GM12892 (cell line): ENCODE measurements around the gene DTWD2.
A peak's percentile ranks its signal among the peaks of the same experiment; 100 is the strongest.
"Not testable (repeated sequence)": the region's sequence is repeated elsewhere in the genome, so short reads cannot be mapped to it uniquely, and the experiment has no call there.

Experiments used
- DNase-seq: peaks from one replicate; pipeline ENCODE4 v3.0.0; 2011; ENCODE audit not compliant: insufficient read length
- FAIRE-seq: peaks from 2 replicates; lab custom pipeline; 2011; peaks lifted over from hg19 to GRCh38; lab: Jason Lieb, UNC
- POLR2A ChIP-seq: IDR thresholded peaks from 2 replicates; pipeline ENCODE4 v1.6.1; 2011; ENCODE audit warnings: low read depth, low read length, control low read depth
- POLR2AphosphoS5 ChIP-seq: IDR thresholded peaks from 2 replicates; pipeline ENCODE4 v1.6.1; 2011; ENCODE audit warnings: low read depth, low read length, control low read depth
- TAF1 ChIP-seq: IDR thresholded peaks from 2 replicates; pipeline ENCODE4 v1.6.1; 2011; ENCODE audit warnings: low read depth, mild to moderate bottlenecking, control low read depth, low read length, borderline replicate concordance

DTWD2 gene

GRCh38 chr5:118963169-118963568 is 25.2 kb downstream of the DTWD2 start:
- FAIRE-seq (no peak), DNase-seq (no peak)
- TF ChIP-seq POLR2A = no peak

DNA sequence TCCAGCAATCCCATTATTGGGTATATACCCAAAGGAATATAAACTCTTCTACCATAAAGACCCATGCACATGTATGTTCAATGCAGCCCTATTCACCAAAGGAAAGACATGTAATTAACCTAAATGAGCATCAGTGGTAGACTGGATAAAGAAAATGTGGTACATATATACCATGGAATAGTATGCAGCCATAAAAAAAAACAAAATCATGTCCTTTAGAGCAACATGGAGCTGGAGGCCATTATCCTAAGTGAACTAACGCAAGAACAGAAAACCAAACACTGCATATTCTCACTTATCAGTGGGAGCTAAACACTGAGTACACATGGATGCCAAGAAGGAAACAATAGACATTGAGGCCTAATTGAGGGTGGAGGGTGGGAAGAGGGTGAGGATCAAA is 27.8 kb downstream of the DTWD2 start:
- no peak for DNase-seq
- peak; percentile 53 for FAIRE-seq
- TF ChIP-seq POLR2AphosphoS5 (no peak), TAF1 (no peak), POLR2A (no peak)

GRCh38 chr5:118956727-118957126 is 31.6 kb downstream of the DTWD2 start:
- no peak for TF ChIP-seq POLR2AphosphoS5
- no peak for TF ChIP-seq TAF1
- no peak for TF ChIP-seq POLR2A
- no peak for FAIRE-seq
- DNase-seq = no peak

GRCh38 chr5:118953652-118954005 is 34.7 kb downstream of the DTWD2 start:
- FAIRE-seq (peak; percentile 21), DNase-seq (no peak)
- TF ChIP-seq TAF1 = no peak
- no peak for TF ChIP-seq POLR2A
- no peak for TF ChIP-seq POLR2AphosphoS5

DNA sequence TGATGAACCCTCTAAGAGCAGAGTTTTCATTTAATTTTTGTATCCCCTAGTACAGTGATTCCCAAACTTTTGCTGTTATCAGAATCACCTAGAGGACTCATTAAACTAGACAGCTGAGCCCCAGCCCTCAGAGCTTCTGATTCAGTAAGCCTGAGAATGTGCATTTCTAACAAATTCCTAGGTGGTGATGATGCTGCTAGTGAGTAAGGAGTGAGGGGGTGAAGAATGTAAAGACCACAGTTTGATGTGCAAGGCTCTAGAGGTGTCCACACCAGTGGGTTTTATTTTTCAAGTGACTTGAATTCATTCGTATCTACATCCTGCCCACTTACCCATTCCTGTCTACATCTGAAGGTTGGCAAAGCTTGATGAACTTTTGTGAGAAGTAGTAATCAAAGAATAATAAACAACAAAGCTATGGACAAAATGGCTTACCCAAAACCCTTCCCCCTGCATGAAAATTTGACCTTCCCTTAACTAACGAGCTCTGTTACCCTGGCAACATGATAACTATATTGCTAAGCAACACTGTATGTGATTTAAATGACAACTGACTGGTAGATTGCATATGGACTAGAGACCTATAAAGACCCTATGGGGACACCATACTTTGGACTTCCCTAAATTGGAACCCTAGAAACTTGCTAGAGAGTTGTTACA is 35.2 kb downstream of the DTWD2 start:
- TF ChIP-seq POLR2A = no peak
- no peak for TF ChIP-seq POLR2AphosphoS5
- TF ChIP-seq TAF1 = no peak
- FAIRE-seq = no peak
- DNase-seq = no peak

DNA sequence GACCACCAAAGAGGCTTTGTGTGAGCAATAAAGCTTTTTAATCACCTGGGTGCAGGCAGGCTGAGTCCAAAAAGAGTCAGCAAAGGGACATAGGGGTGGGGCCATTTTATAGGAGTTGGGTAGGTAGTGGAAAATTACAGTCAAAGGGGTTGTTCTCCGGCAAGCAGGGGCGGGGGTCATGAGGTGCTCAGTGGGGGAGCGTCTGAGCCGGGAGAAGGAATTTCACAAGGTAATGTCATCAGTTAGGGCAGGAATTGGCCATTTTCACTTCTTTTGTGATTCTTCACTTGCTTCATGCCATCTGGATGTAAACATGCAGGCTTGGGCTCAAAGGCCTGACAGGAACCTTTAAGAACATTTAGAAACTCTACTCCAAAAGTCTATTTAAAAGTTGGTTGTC is 36.0 kb downstream of the DTWD2 start:
- not testable (repeated sequence) for DNase-seq

DNA sequence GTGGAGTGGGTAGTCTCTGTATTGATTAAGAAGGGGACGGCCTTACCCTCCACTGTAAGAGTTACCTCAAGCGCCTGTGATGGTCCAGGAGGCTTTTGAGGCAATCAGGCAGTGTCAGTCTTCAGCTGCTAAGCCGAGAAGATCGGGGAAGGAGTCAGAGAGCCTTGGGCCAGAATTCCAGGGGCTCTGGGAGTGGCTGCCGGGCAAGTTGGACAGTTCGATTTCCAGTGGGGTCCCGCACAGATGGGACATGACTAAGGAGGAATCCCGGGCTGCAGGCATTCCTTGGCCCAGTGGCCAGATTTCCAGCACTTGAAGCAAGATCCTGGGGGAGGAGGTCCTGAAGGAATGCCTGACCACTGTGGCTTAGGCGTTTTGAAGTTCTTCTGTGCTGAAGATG is 38.0 kb downstream of the DTWD2 start:
- FAIRE-seq, DNase-seq: not testable (repeated sequence)

More for the DNA sequence above, 36.0 kb downstream of the DTWD2 start:
- FAIRE-seq = not testable (repeated sequence)

DNA sequence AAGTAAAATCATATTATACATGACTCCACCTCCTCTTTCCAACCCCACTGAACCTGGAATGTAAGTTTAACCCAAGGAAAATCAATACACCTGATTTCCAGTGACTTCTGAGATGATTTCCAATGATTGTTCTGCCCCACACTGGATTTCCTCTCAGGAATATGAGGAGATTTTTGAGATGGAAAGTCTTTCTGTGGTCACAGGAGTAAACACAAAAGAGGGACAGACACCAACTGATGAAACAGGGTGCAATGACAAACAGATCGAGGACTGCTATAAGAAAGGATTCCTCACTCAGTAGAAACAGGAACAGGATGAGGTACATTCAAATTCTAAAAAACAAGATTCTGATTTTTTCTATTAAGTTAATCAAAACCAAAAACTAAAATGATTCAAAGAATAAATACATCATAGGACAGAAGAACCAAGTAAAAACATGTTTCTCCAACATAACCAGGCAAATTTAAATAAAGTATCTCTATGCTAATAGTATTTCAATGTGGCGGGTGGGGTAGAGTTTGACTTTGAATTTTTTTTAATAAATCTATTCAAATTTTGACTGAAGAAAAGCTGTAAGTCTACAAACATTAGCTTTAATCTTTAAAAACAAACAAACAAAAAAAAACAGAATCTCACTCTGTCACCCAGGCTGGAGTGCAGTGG is 42.1 kb downstream of the DTWD2 start:
- FAIRE-seq (no peak), DNase-seq (no peak)
- TF ChIP-seq POLR2A (no peak), TAF1 (no peak), POLR2AphosphoS5 (no peak)

DNA sequence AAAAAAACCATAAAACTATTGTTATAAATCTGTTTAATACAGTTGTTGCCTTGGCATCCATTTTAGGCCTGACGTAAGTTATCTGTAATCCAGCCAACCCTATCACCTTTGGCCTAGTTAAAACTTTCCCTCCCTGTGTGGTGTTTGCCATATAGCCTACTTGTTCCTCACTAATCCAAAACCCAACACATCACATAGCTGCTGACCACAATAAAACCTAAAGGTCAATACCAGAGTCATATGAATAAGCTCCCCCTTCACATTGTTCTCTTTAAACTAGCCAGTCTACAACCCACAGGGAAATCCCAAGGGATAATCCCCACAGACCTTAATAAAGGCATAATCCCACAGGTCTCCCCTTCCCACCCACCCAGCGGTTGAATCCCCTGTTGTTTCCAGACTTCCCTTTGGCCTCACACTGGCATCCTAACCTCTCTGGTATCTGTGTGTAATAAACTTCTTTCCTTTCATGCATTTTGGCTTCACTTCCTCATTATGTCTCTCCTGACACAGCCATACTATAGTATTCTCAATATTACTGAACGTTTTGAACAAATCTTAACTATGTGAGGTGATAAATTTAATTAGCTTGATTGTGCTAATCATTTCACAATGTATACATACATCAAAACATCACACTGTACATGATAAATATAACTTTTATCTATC is 50.8 kb downstream of the DTWD2 start:
- no peak for DNase-seq
- TF ChIP-seq POLR2A (no peak), TAF1 (no peak), POLR2AphosphoS5 (no peak)
- FAIRE-seq = peak; percentile 65

GRCh38 chr5:118933703-118934102 is 54.6 kb downstream of the DTWD2 start:
- FAIRE-seq (no peak), DNase-seq (no peak)
- TF ChIP-seq TAF1 = no peak
- TF ChIP-seq POLR2AphosphoS5 = no peak
- no peak for TF ChIP-seq POLR2A

GRCh38 chr5:118931564-118931963 is 56.8 kb downstream of the DTWD2 start:
- no peak for DNase-seq
- TF ChIP-seq TAF1 (no peak), POLR2AphosphoS5 (no peak), POLR2A (no peak)
- no peak for FAIRE-seq

GRCh38 chr5:118924006-118924389 is 64.3 kb downstream of the DTWD2 start:
- TF ChIP-seq POLR2A (no peak), TAF1 (no peak), POLR2AphosphoS5 (no peak)
- FAIRE-seq (no peak), DNase-seq (no peak)

DNA sequence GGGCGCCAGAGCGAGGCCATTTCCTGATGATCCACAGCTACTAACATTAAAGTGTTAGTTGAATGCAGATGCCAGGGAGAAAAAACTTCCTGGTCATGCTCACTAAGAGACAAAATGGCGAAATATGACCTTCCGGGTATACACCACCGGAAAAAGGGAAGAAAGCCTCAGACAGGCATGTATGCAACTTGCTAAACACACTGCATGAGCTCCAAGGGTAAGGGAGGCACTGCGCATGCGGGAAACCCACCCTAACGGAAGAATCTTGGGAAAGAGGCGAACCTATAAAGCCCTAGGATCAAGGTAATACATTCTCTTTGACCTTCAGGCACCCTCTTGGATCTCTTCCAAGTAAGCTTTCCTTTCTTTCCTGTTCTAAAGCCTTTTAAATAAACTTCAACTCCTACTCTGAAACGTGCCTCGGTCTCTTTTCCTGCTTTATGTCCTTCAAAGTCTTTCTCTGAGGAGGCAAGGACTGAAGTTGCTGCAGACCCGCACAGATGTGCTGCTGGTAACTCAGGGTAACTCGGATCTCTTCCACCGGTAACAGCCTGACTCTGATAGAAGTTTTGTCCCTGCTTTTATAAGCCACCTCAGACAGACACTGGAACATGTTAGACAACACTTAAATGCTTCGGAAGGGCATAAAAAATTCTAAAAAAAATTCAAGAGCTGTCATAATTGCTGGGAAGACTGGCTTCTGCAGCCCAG is 64.9 kb downstream of the DTWD2 start:
- no peak for TF ChIP-seq TAF1
- no peak for TF ChIP-seq POLR2AphosphoS5
- TF ChIP-seq POLR2A = no peak
- DNase-seq (no peak), FAIRE-seq (no peak)
